Neuronal stem cell (in vitro differentiated cells): Measurements from ENCODE around the gene RARS1.

ENCODE experiments used
- DNase-seq: peaks from one replicate; pipeline ENCODE4 v3.0.0-alpha.2; 2013; ENCODE audit warnings: low spot score
- H2AFZ ChIP-seq: one replicate; pipeline ENCODE4 v1.6.1; 2013; ENCODE audit warnings: mild to moderate bottlenecking, low read length, inconsistent platforms
- H2AK5ac ChIP-seq: 2 replicates; pipeline ENCODE4 v1.6.1; 2013; ENCODE audit warnings: low read depth, mild to moderate bottlenecking, inconsistent platforms, low read length, moderate library complexity, mixed read lengths
- H2BK120ac ChIP-seq: 2 replicates; pipeline ENCODE4 v1.6.1; 2013; ENCODE audit warnings: low read depth, mild to moderate bottlenecking, inconsistent platforms, low read length, moderate library complexity, mixed read lengths
- H2BK12ac ChIP-seq: one replicate; pipeline ENCODE4 v1.6.1; 2013; ENCODE audit warnings: low read length, inconsistent platforms
- H2BK15ac ChIP-seq: 2 replicates; pipeline ENCODE4 v1.6.1; 2013; ENCODE audit warnings: mild to moderate bottlenecking, low read length, inconsistent platforms, mixed read lengths
- H2BK5ac ChIP-seq: one replicate; pipeline ENCODE4 v1.6.1; 2013; ENCODE audit warnings: inconsistent platforms, mild to moderate bottlenecking, low read length, moderate library complexity
- H3K14ac ChIP-seq: one replicate; pipeline ENCODE4 v1.6.1; 2013; ENCODE audit warnings: low read length, inconsistent platforms
- H3K18ac ChIP-seq: 2 replicates; pipeline ENCODE4 v1.6.1; 2013; ENCODE audit warnings: low read length, inconsistent platforms
- H3K23ac ChIP-seq: 2 replicates; pipeline ENCODE4 v1.6.1; 2013; ENCODE audit warnings: low read depth, mild to moderate bottlenecking, mixed read lengths, low read length, inconsistent platforms; ENCODE audit not compliant: poor library complexity
- H3K27ac ChIP-seq: replicated peaks from 3 replicates; pipeline ENCODE4 v1.5.1; 2013; ENCODE audit warnings: low read length, inconsistent platforms
- H3K27me3 ChIP-seq, 3 experiments: 2 replicates each; pipeline ENCODE4 v1.6.1; 2013; ENCODE audit warnings: low read length in 3 of 3, mild to moderate bottlenecking in 2 of 3, inconsistent platforms in 1 of 3, low read depth in 1 of 3, mixed read lengths in 1 of 3, moderate library complexity in 1 of 3; ENCODE audit not compliant: control insufficient read depth in 3 of 3, insufficient read depth in 3 of 3
- H3K36me3 ChIP-seq, 2 donors: replicated peaks in 1 of 2; 2 replicates each; pipeline ENCODE4 v1.6.1; 2013; ENCODE audit warnings: low read length in 2 of 2; ENCODE audit not compliant: control insufficient read depth in 2 of 2, insufficient read depth in 2 of 2
- H3K4ac ChIP-seq: 2 replicates; pipeline ENCODE4 v1.6.1; 2013; ENCODE audit warnings: inconsistent platforms, mild to moderate bottlenecking, low read length, moderate library complexity
- H3K4me1 ChIP-seq, 2 donors: 1 replicate in 1 of 2; 2 replicates in 1 of 2; pipeline ENCODE4 v1.6.1; 2013; ENCODE audit warnings: low read length in 2 of 2, low read depth in 1 of 2; ENCODE audit not compliant: control insufficient read depth in 2 of 2, insufficient read depth in 1 of 2
- H3K4me2 ChIP-seq: one replicate; pipeline ENCODE4 v1.6.1; 2013; ENCODE audit warnings: mild to moderate bottlenecking, low read length, inconsistent platforms; ENCODE audit not compliant: insufficient read depth, poor library complexity, severe bottlenecking
- H3K4me3 ChIP-seq, 2 donors: 2 replicates each; pipeline ENCODE4 v1.5.1; 2013; ENCODE audit warnings: low read length in 2 of 2, mild to moderate bottlenecking in 2 of 2, inconsistent platforms in 1 of 2, moderate library complexity in 1 of 2
- H3K79me1 ChIP-seq: one replicate; pipeline ENCODE4 v1.6.1; 2013; ENCODE audit warnings: low read depth, mild to moderate bottlenecking, inconsistent platforms, low read length, moderate library complexity
- H3K9ac ChIP-seq: one replicate; pipeline ENCODE4 v1.6.1; 2013; ENCODE audit warnings: mild to moderate bottlenecking, low read depth, low read length, inconsistent platforms; ENCODE audit not compliant: poor library complexity
- H3K9me3 ChIP-seq, 2 donors: replicated peaks in 1 of 2; 2 replicates each; pipeline versions ENCODE3 to v1.6.1; 2013; ENCODE audit warnings: low read length in 2 of 2, mild to moderate bottlenecking in 2 of 2, inconsistent platforms in 1 of 2, low read depth in 1 of 2, mixed read lengths in 1 of 2, moderate library complexity in 1 of 2; ENCODE audit not compliant: control insufficient read depth in 2 of 2, insufficient read depth in 1 of 2
- H4K8ac ChIP-seq: one replicate; pipeline ENCODE4 v1.6.1; 2013; ENCODE audit warnings: low read depth, mild to moderate bottlenecking, inconsistent platforms, low read length, moderate library complexity
- H4K91ac ChIP-seq: one replicate; pipeline ENCODE4 v1.6.1; 2013; ENCODE audit warnings: low read length, low read depth, mild to moderate bottlenecking, inconsistent platforms; ENCODE audit not compliant: poor library complexity
- WGBS, 2 donors: extraction: QIAGEN DNeasy Blood & Tissue Kit; methylation state at CpG; one replicate each; pipeline ENCODE4 v1.1.7; 2013; ENCODE audit warnings: missing lambda C conversion rate in 2 of 2, mixed read lengths in 1 of 2; ENCODE audit not compliant: insufficient read length in 2 of 2, insufficient replicate concordance in 1 of 2; ENCODE audit errors: extremely low coverage in 2 of 2; 5-methylcytosine and 5-hydroxymethylcytosine counted together
- small RNA-seq: library from polyadenylated mRNA; stranded (forward); fragments of <200 nt; extraction: miRNeasy Mini kit (QIAGEN cat#:217004); gene quantifications from one replicate; pipeline ENCODE3, GENCODE V24; 2013; ENCODE audit not compliant: insufficient read depth

Gene RARS1

DNA sequence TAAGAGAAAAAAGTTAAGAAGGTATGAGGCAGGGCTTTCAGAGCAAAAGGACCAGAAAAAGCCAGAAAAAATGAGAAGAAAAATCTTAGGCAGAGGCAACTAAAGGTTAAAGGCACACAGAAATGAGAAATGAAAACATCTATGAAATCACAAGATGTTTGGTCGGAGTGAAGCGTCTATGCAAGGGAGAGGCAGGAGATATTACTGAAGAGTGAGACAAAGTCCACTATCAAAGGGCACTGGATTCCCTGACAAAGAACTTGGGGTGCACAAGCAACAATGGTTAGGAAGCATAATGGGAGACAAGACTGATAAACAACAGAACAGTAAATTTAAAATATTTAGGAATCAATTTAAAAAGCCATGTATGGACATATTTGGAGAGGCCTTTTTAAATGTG, 76.0 kb downstream of the RARS1 start:
- Histone ChIP-seq H4K8ac (no peak overlapping the region), H4K91ac (no peak overlapping the region), H2AFZ (no peak overlapping the region), H3K4ac (no peak overlapping the region), H3K9me3 (no peaks in the 10 kb centered on the region), H3K23ac (no peak overlapping the region), H2BK15ac (no peak overlapping the region), H3K4me2 (no peak overlapping the region), H3K4me3 (no peak overlapping the region), H3K4me1 (no peaks in the 10 kb centered on the region), H3K9ac (no peak overlapping the region), H3K14ac (no peak overlapping the region), H3K27me3 (no peaks in the 10 kb centered on the region), H3K18ac (no peak overlapping the region), H2BK5ac (no peak overlapping the region), H3K79me1 (peaks cover 3% of the 10 kb centered on the region), H2BK120ac (no peak overlapping the region), H2BK12ac (no peak overlapping the region), H2AK5ac (no peak overlapping the region), H3K36me3 (peaks cover 24 to 99% of the 10 kb centered on the region in 2 donors), H3K27ac (no peak overlapping the region)
- no CpG with 5 or more reads among the region's 2 CpGs for WGBS, 2 donors
- no peak for DNase-seq

DNA sequence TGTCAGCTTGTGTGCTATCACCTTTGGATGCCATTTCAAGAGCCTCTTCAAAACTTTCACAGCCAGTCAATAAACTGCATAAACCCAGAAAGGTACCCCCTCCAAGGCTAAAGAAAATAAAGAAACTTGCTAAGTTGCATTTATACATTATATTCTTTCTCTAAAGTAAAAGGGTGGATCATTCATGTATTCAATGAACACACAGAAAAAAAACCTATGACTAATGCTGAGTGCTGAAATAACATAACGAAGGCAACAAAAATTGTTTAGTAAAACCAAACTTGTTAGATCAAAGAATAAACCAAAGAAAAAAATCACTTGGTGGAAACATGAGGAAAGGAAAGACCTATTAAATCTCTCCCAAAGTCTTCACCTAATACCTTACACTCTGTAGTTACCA, 77.7 kb downstream of the RARS1 start:
- no peak overlapping the region for H2BK12ac ChIP-seq
- DNase-seq: no peak
- H3K14ac ChIP-seq: no peak overlapping the region
- no peak overlapping the region for H3K18ac ChIP-seq
- WGBS, 2 donors: no CpG with 5 or more reads among the region's 1 CpG
- peaks cover 23 to 98% of the 10 kb centered on the region in 2 donors for H3K36me3 ChIP-seq
- no peak overlapping the region for H3K27ac ChIP-seq
- H2AK5ac ChIP-seq: no peak overlapping the region
- H2BK5ac ChIP-seq: no peak overlapping the region
- no peak overlapping the region for H3K9ac ChIP-seq
- H4K91ac ChIP-seq: no peak overlapping the region
- no peak overlapping the region for H3K4ac ChIP-seq
- peaks cover 5% of the 10 kb centered on the region for H3K79me1 ChIP-seq
- H2AFZ ChIP-seq: no peak overlapping the region
- no peaks in the 10 kb centered on the region for H3K9me3 ChIP-seq
- H3K4me1 ChIP-seq: no peaks in the 10 kb centered on the region
- no peak overlapping the region for H3K4me2 ChIP-seq
- H3K23ac ChIP-seq: no peak overlapping the region
- no peaks in the 10 kb centered on the region for H3K27me3 ChIP-seq
- H4K8ac ChIP-seq: no peak overlapping the region
- H2BK15ac ChIP-seq: no peak overlapping the region
- no peak overlapping the region for H2BK120ac ChIP-seq
- H3K4me3 ChIP-seq: no peak overlapping the region

DNA sequence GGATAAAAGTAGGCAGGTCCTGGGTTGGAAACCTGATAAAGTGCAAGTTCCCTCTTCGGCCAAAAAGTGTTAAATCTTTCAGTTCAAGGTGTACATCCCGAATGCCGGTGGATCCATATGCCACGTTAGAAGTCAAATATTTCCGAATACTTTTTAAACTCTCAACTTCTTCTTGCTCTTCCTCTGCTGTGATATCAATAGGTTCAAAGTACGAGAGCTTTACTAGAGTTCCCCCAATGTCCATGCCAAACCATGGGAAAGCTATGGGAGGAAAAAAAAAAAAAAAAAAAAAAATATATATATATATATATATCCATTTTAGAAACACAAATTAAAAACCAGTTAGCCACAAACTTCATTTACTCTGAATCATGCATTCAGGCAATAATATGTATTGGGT, 82.5 kb downstream of the RARS1 start:
- no peaks in the 10 kb centered on the region for H3K4me1 ChIP-seq
- peaks cover 18 to 88% of the 10 kb centered on the region in 2 donors for H3K36me3 ChIP-seq
- H3K27me3 ChIP-seq: no peaks in the 10 kb centered on the region
- no peak overlapping the region for H2BK5ac ChIP-seq
- H3K9ac ChIP-seq: no peak overlapping the region
- no peak overlapping the region for H2BK120ac ChIP-seq
- peaks cover 5% of the 10 kb centered on the region for H3K79me1 ChIP-seq
- H3K4me2 ChIP-seq: no peak overlapping the region
- no peak overlapping the region for H3K27ac ChIP-seq
- no peak overlapping the region for H3K23ac ChIP-seq
- H2AFZ ChIP-seq: no peak overlapping the region
- no peak overlapping the region for H2BK12ac ChIP-seq
- WGBS, 2 donors: no CpG with 5 or more reads among the region's 6 CpGs
- H2AK5ac ChIP-seq: no peak overlapping the region
- no peak for DNase-seq
- no peak overlapping the region for H3K14ac ChIP-seq
- no peak overlapping the region for H4K91ac ChIP-seq
- no peak overlapping the region for H3K4ac ChIP-seq
- no peak overlapping the region for H4K8ac ChIP-seq
- H3K4me3 ChIP-seq: no peak overlapping the region
- no peak overlapping the region for H3K18ac ChIP-seq
- no peak overlapping the region for H2BK15ac ChIP-seq
- peaks cover 0 to 12% of the 10 kb centered on the region in 2 donors for H3K9me3 ChIP-seq

Small RNAs within 50 kb of the gene (small RNA-seq; reads per million reads assigned to genes)
- gene MIR103A1: 32.7 reads per million, percentile 89 among the genes with 10 or more reads in this experiment
